GM18861 (cell line): ENCODE results near the gene HOXD11.

Source experiments
- ATAC-seq: cut with Tn5 transposase; IDR thresholded peaks from one replicate; pipeline ENCODE4 v1.9.1; 2021; ENCODE audit not compliant: unreplicated experiment

The HOXD11 gene

GRCh38 chr2:176093145-176093897 is 13.8 kb upstream of the HOXD11 start:
- ATAC-seq: no peak

- no peak for ATAC-seq
These were observed 13.2 kb upstream of the HOXD11 start for GRCh38 chr2:176093898-176094249.

GRCh38 chr2:176094349-176094748 is 12.7 kb upstream of the HOXD11 start:
- no peak for ATAC-seq

GRCh38 chr2:176095421-176095820 is 11.7 kb upstream of the HOXD11 start:
- ATAC-seq: no peak

- no peak for ATAC-seq
These were observed 10.7 kb upstream of the HOXD11 start for GRCh38 chr2:176096243-176096985.

GRCh38 chr2:176096986-176097819 is 9.9 kb upstream of the HOXD11 start:
- peak; percentile 93 for ATAC-seq

GRCh38 chr2:176097820-176098365 is 9.2 kb upstream of the HOXD11 start:
- no peak for ATAC-seq

- no peak for ATAC-seq
These were observed 8.5 kb upstream of the HOXD11 start for GRCh38 chr2:176098366-176099158.

- no peak for ATAC-seq
These were observed 7.8 kb upstream of the HOXD11 start for GRCh38 chr2:176099159-176099727.

- ATAC-seq: no peak
These were observed 7.1 kb upstream of the HOXD11 start, which contains the start of gene HOXD12 for GRCh38 chr2:176099728-176100546. HOXD12 (plus strand) TSS chr2:176099795; CDS start chr2:176099802, 7 bp downstream.

- no peak for ATAC-seq
These were observed 6.4 kb upstream of the HOXD11 start for GRCh38 chr2:176100547-176101140.

- ATAC-seq: no peak
These were observed 5.8 kb upstream of the HOXD11 start for GRCh38 chr2:176101216-176101830.

GRCh38 chr2:176101842-176102241 is 5.2 kb upstream of the HOXD11 start:
- no peak for ATAC-seq

GRCh38 chr2:176102309-176102866 is 4.7 kb upstream of the HOXD11 start:
- no peak for ATAC-seq

- ATAC-seq: no peak
These were observed 3.9 kb upstream of the HOXD11 start for GRCh38 chr2:176103194-176103593.

- no peak for ATAC-seq
These were observed 3.3 kb upstream of the HOXD11 start for GRCh38 chr2:176103742-176104315.

- no peak for ATAC-seq
These were observed 2.6 kb upstream of the HOXD11 start for GRCh38 chr2:176104316-176105077.
